ENCODE data around the gene CNBD2.
A peak's percentile ranks its signal among the peaks of the same experiment; 100 is the strongest.
"Not testable (repeated sequence)": the region's sequence is repeated elsewhere in the genome, so short reads cannot be mapped to it uniquely, and the experiment has no call there.

The CNBD2 gene

DNA sequence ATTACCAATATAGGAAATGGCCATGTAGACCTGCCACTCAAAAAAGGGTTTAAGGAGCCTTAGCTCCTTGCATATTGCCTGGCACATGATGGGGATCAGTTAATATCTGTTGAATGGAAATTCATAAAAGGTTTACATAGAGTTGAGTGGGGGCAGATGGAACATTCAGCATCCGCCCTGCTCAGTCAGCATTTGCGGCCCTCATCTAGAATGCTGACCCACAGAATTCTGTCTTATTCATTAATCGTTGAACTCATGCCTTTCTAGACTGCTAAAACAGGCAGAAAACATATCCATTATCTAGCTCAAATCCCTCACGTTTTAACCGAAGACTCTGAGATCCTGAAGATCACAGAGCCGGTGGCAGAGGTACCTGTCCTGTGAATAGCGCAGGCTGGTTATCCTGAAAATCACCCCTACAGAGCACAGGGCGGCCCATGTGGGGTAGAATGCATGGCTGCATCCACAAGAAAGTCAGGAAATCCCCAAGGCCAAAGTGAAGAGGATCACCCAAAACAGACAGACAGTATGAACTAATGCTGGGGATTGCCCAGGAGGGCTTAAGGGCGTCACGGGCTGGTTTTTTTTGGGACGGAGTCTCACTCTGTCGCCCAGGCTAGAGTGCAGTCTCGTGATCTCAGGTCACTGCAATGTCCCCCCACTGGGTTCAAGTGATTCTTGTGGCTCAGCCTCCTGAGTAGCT, 59.9 kb downstream of the CNBD2 start:
- no peak for DNase-seq

DNA sequence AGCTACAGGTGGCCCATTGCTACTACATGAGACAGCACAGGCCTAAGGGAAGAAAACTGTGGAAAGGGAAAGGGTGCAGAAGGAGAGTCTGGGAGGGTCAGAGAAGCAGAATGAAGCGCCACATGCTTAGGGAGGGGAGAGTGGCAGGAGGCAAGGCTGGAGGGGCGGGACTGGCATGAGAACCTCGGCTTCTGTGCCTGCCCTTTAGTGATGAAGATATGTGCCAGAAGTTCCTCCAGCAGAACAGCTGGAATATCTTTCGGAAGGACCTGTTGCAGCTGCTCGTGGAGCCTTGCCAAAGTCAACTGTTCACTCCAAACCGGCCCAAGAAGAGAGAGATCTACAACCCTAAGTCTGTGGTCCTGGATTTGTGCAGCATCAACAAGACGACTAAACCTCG, 61.8 kb downstream of the CNBD2 start:
- DNase-seq, result no peak

- DNase-seq, result no peak
Measured at GRCh38 chr20:36031806-36032205, 63.4 kb downstream of the CNBD2 start.

DNA sequence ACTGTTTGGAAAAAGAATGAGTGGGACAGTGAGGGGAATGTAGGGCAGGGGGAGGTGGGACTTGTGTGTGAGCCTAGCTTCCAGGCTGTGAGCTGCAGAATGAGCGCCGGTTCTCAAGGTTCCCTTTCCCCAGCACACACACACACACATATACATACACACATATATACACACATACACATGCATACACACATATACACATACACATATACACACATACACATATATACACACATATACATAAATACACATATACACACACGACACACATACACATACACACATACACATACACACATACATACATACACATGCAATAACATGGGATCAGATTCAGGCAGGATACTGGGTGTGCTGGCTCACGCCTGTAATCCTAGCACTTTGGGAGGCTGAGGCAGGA, 66.5 kb downstream of the CNBD2 start:
- DNase-seq, result no peak

- DNase-seq, result no peak
Measured at GRCh38 chr20:36035745-36036144, 67.4 kb downstream of the CNBD2 start.

DNA sequence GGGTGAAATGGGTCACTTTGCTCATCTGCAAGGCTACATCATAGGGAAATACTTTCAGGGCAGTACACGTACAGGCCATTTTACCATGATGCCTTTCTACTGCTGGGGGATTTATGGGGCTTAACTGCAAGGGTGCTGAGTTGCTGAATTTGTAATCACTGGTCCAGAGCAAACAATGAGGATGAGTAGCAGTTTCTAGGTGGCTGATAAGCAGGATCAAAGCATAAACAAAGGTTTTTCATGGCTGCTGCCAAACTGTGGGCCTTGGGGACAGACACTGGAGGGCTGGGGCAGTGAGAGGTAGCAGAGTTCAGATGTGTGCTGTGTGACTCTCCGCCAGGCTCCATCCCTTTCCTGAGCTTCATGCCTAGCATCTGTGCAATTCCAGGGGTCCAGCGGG, 68.3 kb downstream of the CNBD2 start:
- no peak for DNase-seq

DNA sequence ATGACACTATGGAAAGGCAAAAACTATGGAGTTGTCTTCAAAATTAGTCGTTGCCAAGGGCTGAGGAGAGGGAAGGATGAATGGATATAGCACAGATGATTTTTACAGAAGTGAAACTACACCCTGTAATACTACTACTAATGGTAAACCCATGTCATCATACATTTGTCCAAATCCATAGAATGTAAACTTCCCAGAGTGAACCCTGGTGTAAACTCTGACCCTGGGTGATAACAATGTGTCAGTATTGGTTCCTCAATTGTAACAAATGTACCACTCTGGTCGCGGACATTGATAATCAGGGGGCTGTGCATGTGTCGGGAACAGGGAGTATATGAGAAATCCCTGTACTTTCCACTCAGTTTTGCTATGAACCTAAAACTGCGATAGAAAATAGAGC, 72.2 kb downstream of the CNBD2 start:
- DNase-seq, result no peak

GRCh38 chr20:36043441-36043840, 75.1 kb downstream of the CNBD2 start:
- no peak for DNase-seq

GRCh38 chr20:36043892-36044515, 75.6 kb downstream of the CNBD2 start:
- DNase-seq, result no peak

- DNase-seq, result no peak
Measured at GRCh38 chr20:36045373-36045714, 77.0 kb downstream of the CNBD2 start.

GRCh38 chr20:36046073-36046798, 77.8 kb downstream of the CNBD2 start:
- DNase-seq, result not testable (repeated sequence)

GRCh38 chr20:36049408-36049807, 81.0 kb downstream of the CNBD2 start:
- DNase-seq, result not testable (repeated sequence)

DNA sequence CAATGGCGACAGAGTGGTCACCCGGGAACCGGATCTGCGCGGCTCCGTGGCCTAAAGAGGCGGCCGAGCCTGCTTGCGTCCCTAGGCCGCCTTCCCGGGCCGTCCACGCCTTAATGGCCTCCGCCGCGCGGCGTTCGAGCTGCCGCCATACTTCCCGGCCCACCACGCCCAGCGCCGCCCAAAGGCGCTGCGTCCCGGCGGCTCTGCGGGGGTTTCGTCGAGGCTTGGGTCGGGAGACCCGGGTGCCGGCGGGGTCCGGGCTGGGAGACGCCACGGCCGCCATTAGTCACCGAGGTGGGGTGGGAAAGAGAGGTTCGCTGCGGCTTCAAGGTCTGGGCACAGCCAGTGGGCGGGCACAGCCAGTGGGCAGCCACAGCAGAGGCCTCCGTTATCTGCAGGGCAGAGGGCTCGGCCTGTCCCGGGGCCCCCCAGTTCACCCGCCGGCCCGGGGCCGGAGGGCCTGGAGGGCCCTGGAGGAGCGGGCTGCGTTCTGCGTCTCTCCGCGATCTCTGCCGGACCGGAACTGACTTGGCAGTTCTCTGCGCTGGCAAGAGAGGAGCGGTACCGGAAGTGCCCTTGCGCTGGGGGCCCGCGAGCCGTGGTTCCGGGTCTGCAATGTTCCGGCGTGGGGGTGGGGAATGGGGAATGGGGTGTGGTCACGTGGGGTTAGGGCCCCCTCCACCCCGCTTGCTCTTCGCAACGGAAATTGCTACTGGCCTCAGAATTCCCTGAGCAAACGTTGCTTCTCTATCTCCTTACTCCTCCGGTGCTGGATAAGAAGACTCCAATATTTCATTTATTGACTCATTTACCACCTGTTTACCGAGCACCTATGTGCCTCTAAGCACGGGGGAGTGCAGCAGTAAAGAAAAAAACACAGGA, 82.3 kb downstream of the CNBD2 start:
- peak; percentile 90 for DNase-seq

DNA sequence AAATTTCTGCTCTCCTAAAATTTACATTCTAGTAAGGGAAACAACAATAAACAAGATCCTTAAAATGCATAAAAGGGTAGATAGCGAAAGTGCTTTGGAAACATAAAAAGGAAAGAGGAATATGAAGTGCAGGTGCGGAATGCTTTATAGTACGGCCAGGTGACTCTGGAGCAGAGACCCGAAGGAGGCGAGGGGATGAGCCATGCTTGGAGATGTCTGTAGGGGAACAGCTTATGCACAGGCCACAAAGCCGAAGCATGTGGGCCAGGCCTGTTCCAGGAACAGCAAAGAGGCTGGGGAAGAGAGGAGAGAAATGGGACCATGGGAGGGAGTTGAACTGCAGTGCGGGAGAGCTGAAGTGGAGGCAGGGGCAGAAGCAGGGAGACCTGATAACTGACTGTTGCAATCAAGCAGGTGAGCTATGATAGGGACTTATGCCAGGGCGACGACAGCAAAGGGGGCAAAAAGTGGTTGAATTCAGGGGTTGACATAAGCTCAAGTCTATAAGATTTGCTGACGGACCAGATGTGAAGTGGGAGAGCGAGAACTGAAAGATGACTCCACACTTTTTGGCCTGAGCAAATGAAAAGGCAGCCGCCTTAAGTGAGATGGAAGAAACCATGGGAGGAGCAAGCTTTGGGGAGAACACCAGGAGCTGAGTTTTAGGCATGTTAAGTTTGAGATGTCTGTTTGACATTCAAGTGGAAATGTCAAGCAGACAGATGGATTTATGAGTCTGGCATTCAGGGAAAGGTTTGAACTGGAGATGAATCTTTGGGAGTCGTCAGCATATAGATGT, 83.1 kb downstream of the CNBD2 start:
- DNase-seq, result no peak

GRCh38 chr20:36052117-36052513, 83.7 kb downstream of the CNBD2 start:
- no peak for DNase-seq

DNA sequence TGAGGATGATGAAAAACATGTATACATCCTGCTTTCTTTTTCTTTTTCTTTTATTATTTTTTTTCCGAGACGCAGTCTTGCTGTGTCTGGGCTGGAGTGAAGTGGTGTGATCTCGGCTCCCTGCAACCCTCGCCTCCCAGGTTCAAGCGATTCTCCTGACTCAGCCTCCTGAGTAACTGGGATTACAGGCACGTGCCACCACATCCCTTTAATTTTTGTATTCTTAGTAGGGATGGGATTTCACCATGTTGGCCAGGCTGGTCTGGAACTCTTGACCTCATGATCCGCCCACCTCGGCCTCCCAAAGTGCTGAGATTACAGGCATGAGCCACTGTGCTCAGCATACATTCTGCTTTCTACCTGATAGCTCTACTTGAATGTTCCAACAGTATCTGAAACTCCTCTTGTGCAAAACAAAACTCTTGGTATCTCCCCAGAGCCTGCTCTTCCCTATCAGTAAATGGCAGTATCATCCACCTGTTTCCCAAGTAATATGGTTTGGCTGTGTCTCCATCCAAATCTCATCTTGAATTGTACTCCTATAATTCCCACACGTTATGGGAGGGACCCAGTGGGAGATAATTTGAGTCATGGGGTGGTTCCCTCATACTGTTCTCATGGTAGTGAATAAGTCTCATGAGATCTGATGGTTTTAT, 85.6 kb downstream of the CNBD2 start:
- DNase-seq, result not testable (repeated sequence)

- no peak for DNase-seq
Measured at GRCh38 chr20:36055145-36055544, 86.8 kb downstream of the CNBD2 start.

- no peak for DNase-seq
Measured at GRCh38 chr20:36060676-36061075, 92.3 kb downstream of the CNBD2 start.

- DNase-seq, result no peak
Measured at GRCh38 chr20:36061754-36062153, 93.4 kb downstream of the CNBD2 start.

GRCh38 chr20:36062799-36063198, 94.4 kb downstream of the CNBD2 start:
- DNase-seq, result no peak

DNA sequence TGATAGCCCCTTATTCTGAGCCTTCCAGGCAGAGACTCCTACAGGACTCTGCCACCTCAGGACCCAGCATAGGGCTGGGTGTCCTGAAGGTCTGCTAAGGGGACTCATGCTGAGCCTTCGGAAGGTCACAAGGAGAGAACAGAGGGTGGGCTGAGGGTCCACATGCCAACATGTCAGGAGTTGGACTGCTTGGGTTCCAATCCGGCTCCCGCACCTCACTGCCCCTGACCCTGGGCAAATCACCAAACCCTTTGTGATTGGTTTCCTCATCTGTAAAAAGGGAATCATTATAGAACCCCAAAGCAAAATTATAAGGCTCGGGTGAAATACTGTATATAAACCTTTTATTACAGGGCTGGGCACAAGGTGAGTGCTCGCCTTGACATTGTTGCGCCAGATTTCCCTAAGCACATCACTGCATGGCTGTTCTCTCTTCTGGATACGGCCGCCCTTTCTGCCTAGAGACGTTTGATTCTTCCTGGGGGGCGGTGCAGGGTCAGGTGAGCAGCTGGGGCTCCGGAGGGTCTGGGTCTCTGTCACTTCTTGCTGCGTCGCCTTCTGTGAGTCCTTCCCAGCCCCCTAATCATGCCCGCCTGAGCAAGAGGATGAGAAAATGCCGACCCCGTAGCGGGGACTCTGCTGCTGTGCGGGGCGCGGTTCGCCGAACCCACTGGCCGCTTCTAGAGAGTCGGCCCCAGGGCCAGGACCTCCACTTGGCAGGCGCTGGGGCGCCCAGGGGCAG, 95.7 kb downstream of the CNBD2 start:
- DNase-seq, result no peak

Data from CD4-positive, alpha-beta T cell treated with Interleukin-15 for 1 hour (primary cell).